ENCODE data around the gene PTGS2. TPM values are rescaled to one million over a fixed set of nuclear protein-coding genes. Genes with fewer than 3 reads are reported as not detected.
"Not testable (repeated sequence)": the region's sequence is repeated elsewhere in the genome, so short reads cannot be mapped to it uniquely, and the experiment has no call there.

The PTGS2 gene
- total RNA-seq, 1 donor from 2014 or later, result not detected

- Mint-ChIP-seq H3K4me3 (no peak overlapping the region), H3K36me3 (ENCODE audit: low read depth) (no peaks in the 10 kb centered on the region), H3K9me3 (no peaks in the 10 kb centered on the region), H3K27me3 (peaks cover 1% of the 10 kb centered on the region), H3K4me1 (no peaks in the 10 kb centered on the region), H3K27ac (no peak overlapping the region)
- CTCF ChIA-PET, result interaction anchor here (1.2 kb wide), 1 partner anchor 8 kb away, joined by 3 read pairs; no protein-coding TSS in a partner anchor
- intact Hi-C loops (cut with micrococcal nuclease), result no loop called here
- ATAC-seq (ENCODE audit: low read depth) (no peak), DNase-seq (no peak)
- no peak for TF ChIP-seq CTCF (IDR thresholded peaks at IDR 0.05)
- POLR2A ChIA-PET, result no interaction called here
Measured at GRCh38 chr1:186671136-186671825, 8.9 kb downstream of the PTGS2 start.

- H3K36me3 Mint-ChIP-seq (ENCODE audit: low read depth), result no peaks in the 10 kb centered on the region
- POLR2A ChIA-PET, result no interaction called here
- CTCF ChIA-PET, result interaction anchor here (1.2 kb wide), 1 partner anchor 9 kb away, joined by 3 read pairs; no protein-coding TSS in a partner anchor
- peaks cover 1% of the 10 kb centered on the region for H3K27me3 Mint-ChIP-seq
- intact Hi-C loops (cut with micrococcal nuclease), result no loop called here
- no peak for DNase-seq
- no peak overlapping the region for H3K4me3 Mint-ChIP-seq
- ATAC-seq (ENCODE audit: low read depth), result no peak
- no peak overlapping the region for H3K27ac Mint-ChIP-seq
- no peaks in the 10 kb centered on the region for H3K4me1 Mint-ChIP-seq
- H3K9me3 Mint-ChIP-seq, result no peaks in the 10 kb centered on the region
- TF ChIP-seq CTCF (IDR thresholded peaks at IDR 0.05), result no peak
Measured at GRCh38 chr1:186670297-186671135, 9.7 kb downstream of the PTGS2 start.

GRCh38 chr1:186669784-186670183 lies 10.4 kb downstream of the PTGS2 start:
- ATAC-seq (ENCODE audit: low read depth); POLR2A ChIA-PET; H3K27ac Mint-ChIP-seq; H3K9me3 Mint-ChIP-seq; DNase-seq; H3K27me3 Mint-ChIP-seq; H3K4me1 Mint-ChIP-seq; CTCF ChIA-PET; H3K36me3 Mint-ChIP-seq (ENCODE audit: low read depth); H3K4me3 Mint-ChIP-seq; intact Hi-C loops (cut with micrococcal nuclease): not testable (repeated sequence)

GRCh38 chr1:186664217-186664616 lies 16.0 kb downstream of the PTGS2 start:
- DNase-seq; H3K27me3 Mint-ChIP-seq; H3K36me3 Mint-ChIP-seq (ENCODE audit: low read depth); ATAC-seq (ENCODE audit: low read depth); H3K4me1 Mint-ChIP-seq; H3K27ac Mint-ChIP-seq; H3K4me3 Mint-ChIP-seq; intact Hi-C loops (cut with micrococcal nuclease); POLR2A ChIA-PET; H3K9me3 Mint-ChIP-seq; CTCF ChIA-PET: not testable (repeated sequence)

- Mint-ChIP-seq H3K36me3 (ENCODE audit: low read depth) (no peaks in the 10 kb centered on the region), H3K27me3 (no peaks in the 10 kb centered on the region), H3K4me3 (no peak overlapping the region), H3K9me3 (peaks cover 3% of the 10 kb centered on the region), H3K27ac (no peak overlapping the region), H3K4me1 (no peaks in the 10 kb centered on the region)
- ATAC-seq (ENCODE audit: low read depth), result no peak
- ChIA-PET POLR2A (no interaction called here), CTCF (no interaction called here)
- no peak for DNase-seq
- intact Hi-C loops (cut with micrococcal nuclease), result no loop called here
- no peak for TF ChIP-seq CTCF (IDR thresholded peaks at IDR 0.05)
Measured at GRCh38 chr1:186662752-186663151, 17.5 kb downstream of the PTGS2 start.

- no peak overlapping the region for H3K4me3 Mint-ChIP-seq
Measured at GRCh38 chr1:186659890-186660341, 20.3 kb downstream of the PTGS2 start.

More at GRCh38 chr1:186659890-186660341, 20.3 kb downstream of the PTGS2 start:
- ChIA-PET CTCF (no interaction called here), POLR2A (no interaction called here)
- DNase-seq, result no peak
- H3K27me3 Mint-ChIP-seq, result no peaks in the 10 kb centered on the region
- no peaks in the 10 kb centered on the region for H3K4me1 Mint-ChIP-seq
- peaks cover 3% of the 10 kb centered on the region for H3K9me3 Mint-ChIP-seq
- ATAC-seq (ENCODE audit: low read depth), result no peak
- intact Hi-C loops (cut with micrococcal nuclease), result no loop called here
- no peak overlapping the region for H3K27ac Mint-ChIP-seq
- H3K36me3 Mint-ChIP-seq (ENCODE audit: low read depth), result no peaks in the 10 kb centered on the region
- TF ChIP-seq CTCF (IDR thresholded peaks at IDR 0.05), result no peak

All from activated B cell treated with CpG ODN at 0.5 μM for 24 hours (primary cell).